ENCODE measurements around the gene KIF3A.

Gene KIF3A

DNA sequence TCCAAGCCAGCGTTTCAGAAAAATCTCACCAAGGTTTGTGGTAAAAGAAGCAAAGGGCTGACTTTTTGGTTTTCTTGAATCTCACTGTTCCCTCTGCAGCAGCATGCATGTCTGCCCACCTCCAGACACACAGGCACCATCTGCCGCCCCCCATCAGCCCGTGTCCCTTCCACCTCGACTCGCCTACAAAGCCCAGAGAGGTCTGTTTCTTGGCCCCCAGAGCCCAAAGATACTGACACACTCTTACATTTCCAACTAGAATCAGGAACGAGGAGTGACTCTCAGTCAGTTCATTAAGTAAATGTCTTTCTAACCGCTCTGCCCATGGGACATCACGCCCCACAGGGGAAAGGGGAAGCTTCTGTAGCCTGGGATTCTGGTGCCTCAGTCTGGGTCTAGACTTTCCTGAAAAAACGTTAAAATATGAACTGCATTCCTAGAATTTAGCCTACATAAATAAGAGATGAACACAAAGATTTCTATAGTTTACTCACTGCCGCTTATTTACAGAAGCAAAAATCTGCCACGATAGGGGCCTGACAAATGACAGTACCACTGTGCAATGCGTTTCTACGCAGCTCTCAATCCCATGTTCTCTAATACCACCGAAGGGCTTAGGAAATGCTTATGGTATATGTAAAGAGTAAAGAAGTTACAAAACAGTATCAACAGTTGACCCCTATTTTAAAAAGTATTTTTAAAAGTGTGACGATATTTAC is 59.5 kb downstream of the KIF3A start:
- DNase-seq, result peak; percentile 53

DNA sequence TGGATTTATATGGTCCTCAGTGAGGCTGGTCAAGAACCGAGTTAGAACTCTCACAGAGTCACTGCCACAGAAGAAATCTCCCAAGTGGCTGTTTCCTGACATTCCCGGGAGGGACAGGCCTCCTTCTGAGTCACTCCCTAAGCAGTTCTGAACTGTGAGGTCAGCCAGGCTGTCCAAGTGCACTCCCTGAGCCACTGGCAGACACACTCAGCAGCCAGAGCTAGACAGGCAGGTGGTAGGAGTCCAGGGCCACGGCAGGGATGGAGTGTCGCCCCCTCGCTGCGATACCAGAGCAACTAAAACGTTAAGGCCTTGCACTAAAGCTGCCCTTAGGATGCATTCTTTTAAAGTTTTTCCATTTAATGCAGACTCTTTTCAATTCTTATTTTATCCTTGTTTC is 60.2 kb downstream of the KIF3A start:
- DNase-seq, result peak; percentile 94

DNA sequence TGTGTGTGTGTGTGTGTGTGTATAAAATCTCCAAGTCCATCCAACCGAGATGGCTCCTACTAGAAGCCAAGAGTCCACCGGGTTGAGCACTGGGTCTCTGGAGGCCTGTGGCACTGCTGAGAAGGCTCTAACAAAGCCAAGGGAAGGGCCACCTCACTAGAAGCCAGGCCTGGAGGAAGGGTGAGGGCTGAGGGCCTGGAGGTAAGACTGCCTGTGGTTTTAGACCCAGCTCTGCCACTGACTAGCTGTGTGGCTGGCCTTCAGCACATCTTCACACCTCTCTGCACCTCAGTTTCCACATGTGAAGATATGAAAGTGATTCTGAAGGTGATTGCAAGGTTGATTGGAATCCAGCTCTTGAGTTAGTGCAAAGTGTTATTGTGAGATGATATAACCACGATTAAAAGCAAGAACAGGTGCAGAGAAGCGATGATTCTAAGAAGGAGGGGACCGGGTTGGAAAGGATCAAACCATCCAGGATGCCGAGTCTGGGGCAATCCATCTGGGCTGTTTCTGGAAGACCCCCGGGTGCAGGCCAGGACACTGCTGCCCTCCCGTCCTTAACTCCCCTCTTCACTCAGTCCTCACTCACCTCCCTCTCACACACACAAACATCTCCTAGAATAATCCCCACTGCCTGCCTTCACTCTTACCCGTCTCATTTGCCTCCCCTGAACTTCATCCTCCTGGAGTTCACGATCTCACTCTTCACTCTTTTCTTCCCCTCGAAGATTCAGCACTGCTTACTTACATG is 61.2 kb downstream of the KIF3A start:
- DNase-seq, result no peak

- peak; percentile 98 for DNase-seq
Observed at GRCh38 chr5:132674671-132675506, 62.5 kb downstream of the KIF3A start.

GRCh38 chr5:132673939-132674630 is 63.3 kb downstream of the KIF3A start, which contains the start of gene IL4:
IL4 (plus strand) TSS chr5:132673989; CDS start chr5:132674051, 62 bp downstream.
- DNase-seq, result no peak

- DNase-seq, result no peak
Observed at GRCh38 chr5:132673488-132673887, 63.9 kb downstream of the KIF3A start.

GRCh38 chr5:132671000-132671399 is 66.3 kb downstream of the KIF3A start:
- DNase-seq, result no peak

DNA sequence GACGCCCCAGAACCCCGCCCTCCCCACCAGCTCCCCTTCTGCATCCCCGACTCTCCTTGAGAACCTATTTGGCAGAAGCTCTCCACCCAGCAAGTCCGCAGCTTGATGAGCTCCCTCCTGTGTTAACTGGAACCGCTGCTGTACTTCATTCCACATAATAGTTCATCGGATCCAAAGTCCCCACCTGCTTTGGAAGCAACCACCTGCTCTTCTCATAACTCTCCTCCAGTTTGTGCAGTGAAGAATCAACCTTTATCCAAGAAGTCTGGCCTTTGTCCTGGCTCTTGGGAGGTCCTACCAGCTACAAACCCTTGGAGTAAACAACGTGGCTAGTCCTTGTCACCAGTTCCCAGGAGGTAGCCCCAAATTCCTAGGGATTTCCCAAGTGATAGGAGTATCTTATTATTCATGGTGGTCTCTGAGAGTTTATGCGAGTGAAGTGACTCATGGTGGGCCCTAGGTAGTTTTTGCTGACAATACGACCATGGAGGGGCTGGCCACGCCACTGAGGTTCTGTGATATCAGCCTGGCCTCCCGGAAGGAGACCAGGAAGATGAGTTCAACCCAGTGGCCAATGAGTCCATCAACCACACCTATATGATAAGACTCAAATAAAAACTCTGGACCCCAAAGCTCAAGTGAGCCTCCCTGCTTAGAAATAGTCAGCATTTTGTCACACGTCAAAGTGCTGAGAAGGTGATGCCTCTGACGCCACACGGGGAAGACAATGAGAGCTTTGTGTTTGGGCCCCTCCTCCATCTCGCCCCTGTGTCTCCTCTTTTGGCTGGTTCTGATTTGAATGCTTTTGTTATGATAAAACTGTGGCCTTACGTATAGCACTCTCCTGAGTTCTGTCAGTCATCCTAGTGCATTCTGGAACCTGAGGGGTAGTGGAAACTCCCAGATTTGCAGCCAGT is 67.1 kb downstream of the KIF3A start:
- DNase-seq, result no peak

DNA sequence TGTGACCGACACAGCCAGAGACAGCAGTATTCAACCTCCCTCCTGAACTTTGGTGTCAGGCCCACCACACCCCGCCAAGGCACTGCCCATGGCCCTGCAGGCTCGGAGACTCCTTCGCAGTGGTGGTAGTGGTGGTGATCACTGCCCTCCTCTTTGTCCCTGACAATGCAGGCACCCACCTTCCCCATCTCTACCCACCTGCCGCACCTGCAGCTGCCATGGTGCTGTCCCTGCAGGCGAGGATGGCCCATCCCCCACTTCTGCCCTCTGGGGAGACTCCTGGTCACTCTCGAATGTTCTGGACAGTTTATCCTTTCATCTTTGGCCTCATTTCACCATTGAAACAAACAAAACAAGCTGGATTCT is 67.9 kb downstream of the KIF3A start:
- no peak for DNase-seq

DNA sequence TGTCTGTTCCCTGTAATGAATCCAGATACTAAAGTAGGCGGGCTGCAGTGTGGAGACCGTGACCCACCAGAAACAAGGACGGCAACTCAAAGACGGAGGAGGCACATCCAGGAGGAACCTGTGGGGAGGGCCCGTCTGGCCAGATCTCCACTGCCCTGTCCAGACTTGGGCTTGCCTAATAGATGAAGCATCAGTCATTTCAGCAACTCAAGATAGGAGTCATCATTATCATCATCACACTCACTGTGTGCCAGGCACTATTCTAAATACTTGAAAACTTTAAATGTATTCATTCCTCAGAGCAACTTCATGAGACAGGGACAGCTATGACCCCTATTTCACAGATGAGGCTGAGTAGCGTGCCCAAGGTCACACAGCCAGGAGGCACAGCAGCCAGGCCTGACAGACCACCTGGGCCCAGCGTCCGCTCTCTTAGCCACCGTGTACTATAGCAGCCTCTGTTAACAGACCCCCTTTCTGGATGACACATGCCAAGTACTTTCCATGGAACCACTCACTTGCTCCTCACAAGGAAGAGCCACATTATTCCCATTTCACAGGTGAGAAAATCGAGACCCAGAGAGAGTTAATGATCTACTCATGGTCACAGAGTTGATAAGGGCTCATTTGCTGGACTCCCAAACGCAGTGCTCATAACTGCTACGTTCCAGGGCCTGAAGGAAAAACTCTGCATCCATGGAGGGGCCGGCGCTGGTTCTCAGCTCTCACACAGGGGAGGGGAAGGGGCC is 68.5 kb downstream of the KIF3A start:
- DNase-seq, result no peak

- DNase-seq, result no peak
Observed at GRCh38 chr5:132667761-132668705, 69.3 kb downstream of the KIF3A start.

DNA sequence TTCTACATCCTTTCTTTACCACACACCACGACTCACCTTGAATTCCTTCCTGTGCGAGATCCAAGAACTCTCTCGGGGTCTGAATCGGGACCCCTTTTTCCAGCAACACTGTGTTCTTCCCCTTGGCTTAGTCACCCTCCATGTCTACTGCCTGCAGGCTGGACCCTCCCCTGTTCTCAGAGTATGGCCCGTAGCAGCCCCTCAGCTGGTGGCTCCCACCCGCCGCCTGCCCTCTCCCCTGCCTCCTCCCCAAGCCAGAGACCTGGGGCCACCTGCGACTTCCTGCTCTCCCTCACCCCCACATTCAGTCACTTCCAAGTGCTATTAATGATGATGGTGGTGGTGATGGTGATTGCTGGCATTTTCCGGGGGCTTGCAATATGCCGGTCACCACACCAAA is 70.0 kb downstream of the KIF3A start:
- no peak for DNase-seq

DNA sequence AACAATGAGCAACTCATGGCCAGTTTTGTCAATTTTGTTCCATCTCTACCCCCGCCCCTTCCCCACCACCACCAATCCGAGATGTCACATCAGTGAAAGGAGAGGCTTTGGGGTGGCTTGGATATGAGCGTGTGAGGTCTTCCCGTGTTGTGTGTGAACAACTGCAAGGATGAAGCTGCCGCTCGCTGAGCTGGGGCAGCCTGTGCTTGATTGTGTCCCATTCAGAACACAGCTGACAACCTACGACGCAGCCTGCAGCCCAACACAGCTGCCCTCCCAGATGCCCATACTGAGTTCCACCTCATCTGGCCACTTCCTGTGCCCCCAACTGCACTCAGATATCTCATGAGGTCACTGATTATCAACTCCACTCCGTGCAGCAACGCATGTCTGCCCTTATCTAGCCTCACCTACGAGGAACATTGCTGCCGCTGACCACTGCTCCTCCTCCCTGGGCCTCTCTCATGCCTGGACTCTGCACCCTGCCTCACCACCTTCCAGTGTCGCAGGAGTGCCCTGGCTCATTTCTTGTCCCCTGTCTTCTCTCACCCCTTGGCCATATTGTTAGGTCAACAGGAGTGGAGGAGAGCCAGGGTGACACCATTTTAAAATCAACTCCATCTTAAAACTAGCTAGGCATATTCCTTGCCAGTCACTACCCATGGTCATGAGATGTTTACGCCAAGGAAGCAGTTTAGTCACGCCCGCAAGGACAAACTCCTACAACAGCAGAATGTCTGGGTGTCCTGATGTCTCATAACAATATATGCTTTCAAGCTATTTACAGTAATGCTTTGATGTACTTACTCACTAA is 70.8 kb downstream of the KIF3A start:
- DNase-seq, result no peak

DNA sequence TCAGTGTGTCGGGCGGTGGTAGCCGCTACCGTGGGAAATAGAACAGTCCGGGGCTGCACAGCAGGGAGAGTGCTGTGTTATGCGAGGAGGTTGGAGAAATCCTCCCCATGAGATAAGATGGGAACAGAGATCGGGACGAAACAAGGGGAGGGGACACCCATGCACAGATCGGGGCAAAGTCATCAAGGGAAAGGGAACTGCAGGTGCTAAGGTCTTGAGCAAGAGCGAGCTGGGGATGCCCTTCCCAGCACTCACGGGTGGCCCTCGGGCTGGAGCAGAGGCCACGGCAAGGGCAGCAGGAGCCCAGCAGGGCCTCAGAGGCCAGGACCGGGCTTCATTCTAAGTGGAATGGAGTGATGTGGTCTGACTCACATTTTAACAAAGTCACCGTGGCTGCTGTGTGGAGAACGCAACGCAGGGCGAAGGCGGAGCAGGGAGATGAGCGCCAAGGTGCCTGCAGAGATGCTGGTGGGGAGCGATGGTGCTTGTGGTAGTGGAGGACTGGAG is 71.7 kb downstream of the KIF3A start:
- DNase-seq, result no peak

GRCh38 chr5:132664696-132665209 is 72.6 kb downstream of the KIF3A start:
- DNase-seq, result no peak

DNA sequence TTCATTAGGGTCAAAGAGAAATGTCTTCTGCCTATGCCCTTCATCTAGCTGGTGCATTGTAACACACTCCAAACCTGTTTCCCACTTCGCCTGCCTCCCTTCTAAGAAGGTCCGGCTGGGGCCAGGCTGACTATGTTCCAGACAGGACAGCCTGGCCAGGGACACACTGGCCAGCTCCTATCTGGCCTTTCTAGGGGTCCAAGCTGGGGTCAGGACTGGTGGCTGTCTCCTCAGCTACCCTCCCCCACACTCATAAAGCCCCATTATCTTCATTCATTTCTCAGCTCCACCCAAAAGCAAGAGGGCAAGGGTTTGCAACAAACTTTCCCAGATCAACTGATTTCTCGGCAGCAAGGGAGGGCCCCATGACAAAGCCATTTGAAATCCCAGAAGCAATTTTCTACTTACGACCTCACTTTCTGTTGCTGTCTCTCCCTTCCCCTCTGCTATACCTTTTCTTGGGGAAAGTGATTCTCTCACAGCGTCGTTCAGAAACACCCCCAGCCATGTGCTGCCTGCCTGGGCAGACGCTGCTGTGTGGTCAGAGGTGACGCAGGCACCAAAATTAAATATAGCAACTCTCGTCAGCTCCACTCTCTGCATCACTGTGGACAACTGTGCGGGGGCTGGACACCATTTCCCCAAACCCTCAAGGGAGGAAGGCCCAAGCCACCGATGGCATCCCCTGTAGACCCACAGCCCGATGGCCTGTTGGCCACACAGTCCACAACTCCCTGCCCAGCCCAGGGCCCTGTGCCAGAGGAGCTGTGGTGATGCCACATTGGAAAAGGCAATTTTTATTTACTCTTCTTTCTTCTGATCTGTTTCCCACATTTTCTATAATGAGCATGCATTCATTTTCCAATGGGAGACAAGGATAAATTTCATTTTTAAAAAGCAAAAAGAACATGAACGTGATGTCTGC is 73.3 kb downstream of the KIF3A start:
- no peak for DNase-seq
